ENCODE results near the gene WDFY1. TPM values are rescaled to one million over a fixed set of nuclear protein-coding genes. Genes with fewer than 3 reads are reported as not detected.

Gene WDFY1
- polyA plus RNA-seq, 3 donors: 31.7 to 59.8 (median 40.7) TPM

DNA sequence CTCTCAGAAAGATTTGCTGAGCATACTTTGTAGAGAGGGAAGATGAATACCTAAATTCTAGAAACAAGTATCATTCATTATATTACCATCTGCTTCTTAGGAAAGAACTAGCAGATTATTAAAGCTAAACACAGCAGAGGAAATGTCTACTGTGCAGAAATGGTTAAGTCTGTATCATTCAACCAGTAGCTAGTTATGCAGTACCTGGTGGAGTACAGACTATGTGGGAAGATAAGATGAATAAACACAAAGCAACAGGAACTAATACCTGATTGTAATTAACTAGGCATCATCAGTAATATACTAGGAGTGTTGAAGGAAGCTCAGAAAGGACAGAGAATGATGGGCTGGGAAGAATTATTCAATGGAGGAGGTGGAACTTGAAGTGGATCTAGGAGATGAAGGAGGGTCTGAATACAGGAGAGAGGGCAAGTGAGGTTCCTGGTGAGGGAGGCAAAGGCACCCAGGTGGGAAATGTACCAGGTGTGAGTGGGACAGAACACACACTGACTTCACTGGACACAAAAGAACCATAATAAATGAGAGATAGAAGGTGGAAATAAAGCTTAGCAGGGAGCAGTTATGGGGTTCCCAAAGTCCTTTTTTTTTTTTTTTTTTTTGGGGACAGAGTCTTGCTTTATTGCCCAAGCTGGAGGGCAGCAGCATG lies 9.5 kb downstream of the WDFY1 start:
- no peak overlapping the region for H3K9ac ChIP-seq (ENCODE audit: insufficient read depth, low read length, poor library complexity, severe bottlenecking)
- peaks cover 100% of the 10 kb centered on the region for H3K79me2 ChIP-seq (ENCODE audit: insufficient read depth, low read length)
- DNase-seq: no peak
- no peak overlapping the region for H3K4me2 ChIP-seq (replicated peaks; ENCODE audit: extremely low read depth, low read length, poor library complexity, severe bottlenecking)
- Mint-ChIP-seq H3K4me1 (peaks cover 70% of the 10 kb centered on the region), H3K27me3 (ENCODE audit: low read depth in 3 of 3) (no peaks in the 10 kb centered on the region), H3K4me3 (no peak overlapping the region), H3K9me3 (peaks cover 0 to 10% (median 5%) of the 10 kb centered on the region in 7 donors), H3K36me3 (peaks cover 9 to 10% of the 10 kb centered on the region in 2 donors), H3K27ac (peak overlapping the region in 5 of 7 donors; percentile 3 to 79 (median 40))
- no peak overlapping the region for H2AFZ ChIP-seq (ENCODE audit: insufficient read depth, low read depth, low read length, poor library complexity, severe bottlenecking)
- H3K4me1 ChIP-seq (ENCODE audit: control insufficient read depth in 1 of 2, insufficient read depth in 2 of 2, low read length in 2 of 2): peaks cover 22 to 58% of the 10 kb centered on the region in 2 donors
- no peaks in the 10 kb centered on the region for H3K9me3 ChIP-seq (replicated peaks in 1 of 2; ENCODE audit: control insufficient read depth in 1 of 2, insufficient read depth in 1 of 2, low read length in 2 of 2)
- H3K27ac ChIP-seq (ENCODE audit: low read depth in 1 of 2, low read length in 2 of 2): peak overlapping the region in 1 of 2 donors; percentile 10
- H3K27me3 ChIP-seq (ENCODE audit: control insufficient read depth in 2 of 2, insufficient read depth in 2 of 2, low read length in 2 of 2): no peaks in the 10 kb centered on the region
- intact Hi-C loops (cut with micrococcal nuclease): no loop called here
- H3K4me3 ChIP-seq (replicated peaks in 1 of 3; ENCODE audit: low read depth in 2 of 3, low read length in 3 of 3): no peak overlapping the region
- H4K20me1 ChIP-seq (ENCODE audit: insufficient read depth, low read length): peaks cover 98% of the 10 kb centered on the region
- H3K36me3 ChIP-seq (replicated peaks in 1 of 2; ENCODE audit: control insufficient read depth in 1 of 2, insufficient read depth in 2 of 2, low read length in 2 of 2): no peaks in the 10 kb centered on the region
- TF ChIP-seq, protein P1, sequence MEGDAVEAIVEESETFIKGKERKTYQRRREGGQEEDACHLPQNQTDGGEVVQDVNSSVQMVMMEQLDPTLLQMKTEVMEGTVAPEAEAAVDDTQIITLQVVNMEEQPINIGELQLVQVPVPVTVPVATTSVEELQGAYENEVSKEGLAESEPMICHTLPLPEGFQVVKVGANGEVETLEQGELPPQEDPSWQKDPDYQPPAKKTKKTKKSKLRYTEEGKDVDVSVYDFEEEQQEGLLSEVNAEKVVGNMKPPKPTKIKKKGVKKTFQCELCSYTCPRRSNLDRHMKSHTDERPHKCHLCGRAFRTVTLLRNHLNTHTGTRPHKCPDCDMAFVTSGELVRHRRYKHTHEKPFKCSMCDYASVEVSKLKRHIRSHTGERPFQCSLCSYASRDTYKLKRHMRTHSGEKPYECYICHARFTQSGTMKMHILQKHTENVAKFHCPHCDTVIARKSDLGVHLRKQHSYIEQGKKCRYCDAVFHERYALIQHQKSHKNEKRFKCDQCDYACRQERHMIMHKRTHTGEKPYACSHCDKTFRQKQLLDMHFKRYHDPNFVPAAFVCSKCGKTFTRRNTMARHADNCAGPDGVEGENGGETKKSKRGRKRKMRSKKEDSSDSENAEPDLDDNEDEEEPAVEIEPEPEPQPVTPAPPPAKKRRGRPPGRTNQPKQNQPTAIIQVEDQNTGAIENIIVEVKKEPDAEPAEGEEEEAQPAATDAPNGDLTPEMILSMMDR (IDR thresholded peaks at IDR 0.05): no peak

- DNase-seq: no peak
- Mint-ChIP-seq H3K9me3 (peaks cover 0 to 8% (median 4%) of the 10 kb centered on the region in 7 donors), H3K36me3 (peaks cover 8 to 10% of the 10 kb centered on the region in 2 donors), H3K4me3 (peak overlapping the region in 1 of 2 donors; percentile 26), H3K27me3 (ENCODE audit: low read depth in 3 of 3) (no peaks in the 10 kb centered on the region), H3K4me1 (peaks cover 75% of the 10 kb centered on the region), H3K27ac (peak overlapping the region in 2 of 7 donors; percentile 58 to 76)
- WGBS (ENCODE audit: insufficient coverage): 40% methylated on average over 1 of the region's 6 CpGs
- peaks cover 29 to 66% of the 10 kb centered on the region in 2 donors for H3K4me1 ChIP-seq (ENCODE audit: control insufficient read depth in 1 of 2, insufficient read depth in 2 of 2, low read length in 2 of 2)
- no peak overlapping the region for H3K4me3 ChIP-seq (replicated peaks in 1 of 3; ENCODE audit: low read depth in 2 of 3, low read length in 3 of 3)
- no peak overlapping the region for H2AFZ ChIP-seq (ENCODE audit: insufficient read depth, low read depth, low read length, poor library complexity, severe bottlenecking)
- intact Hi-C loops (cut with micrococcal nuclease): no loop called here
- no peak overlapping the region for H3K9ac ChIP-seq (ENCODE audit: insufficient read depth, low read length, poor library complexity, severe bottlenecking)
- H4K20me1 ChIP-seq (ENCODE audit: insufficient read depth, low read length): peaks cover 98% of the 10 kb centered on the region
- H3K79me2 ChIP-seq (ENCODE audit: insufficient read depth, low read length): peaks cover 100% of the 10 kb centered on the region
- H3K9me3 ChIP-seq (replicated peaks in 1 of 2; ENCODE audit: control insufficient read depth in 1 of 2, insufficient read depth in 1 of 2, low read length in 2 of 2): no peaks in the 10 kb centered on the region
- no peak overlapping the region for H3K4me2 ChIP-seq (replicated peaks; ENCODE audit: extremely low read depth, low read length, poor library complexity, severe bottlenecking)
- H3K27me3 ChIP-seq (ENCODE audit: control insufficient read depth in 2 of 2, insufficient read depth in 2 of 2, low read length in 2 of 2): no peaks in the 10 kb centered on the region
- TF ChIP-seq, protein P1 (IDR thresholded peaks at IDR 0.05): no peak
- H3K27ac ChIP-seq (ENCODE audit: low read depth in 1 of 2, low read length in 2 of 2): peak overlapping the region in 1 of 2 donors; percentile 11
- H3K36me3 ChIP-seq (replicated peaks in 1 of 2; ENCODE audit: control insufficient read depth in 1 of 2, insufficient read depth in 2 of 2, low read length in 2 of 2): no peaks in the 10 kb centered on the region
These were observed 10.3 kb downstream of the WDFY1 start for GRCh38 chr2:223934870-223935269.
